GM18505 (cell line): Measurements from ENCODE around the gene ELF4.
"Not testable (repeated sequence)": the region's sequence is repeated elsewhere in the genome, so short reads cannot be mapped to it uniquely, and the experiment has no call there.

ENCODE experiments used
- ATAC-seq: cut with Tn5 transposase; IDR thresholded peaks from one replicate; pipeline ENCODE4 v1.9.1; 2021; ENCODE audit not compliant: unreplicated experiment
- POLR2A ChIP-seq: IDR thresholded peaks from 4 replicates; pipeline ENCODE4 v1.6.1; 2011; ENCODE audit warnings: borderline replicate concordance; ENCODE audit not compliant: insufficient read depth, insufficient read length; ENCODE audit errors: extremely low read depth

The ELF4 gene

DNA sequence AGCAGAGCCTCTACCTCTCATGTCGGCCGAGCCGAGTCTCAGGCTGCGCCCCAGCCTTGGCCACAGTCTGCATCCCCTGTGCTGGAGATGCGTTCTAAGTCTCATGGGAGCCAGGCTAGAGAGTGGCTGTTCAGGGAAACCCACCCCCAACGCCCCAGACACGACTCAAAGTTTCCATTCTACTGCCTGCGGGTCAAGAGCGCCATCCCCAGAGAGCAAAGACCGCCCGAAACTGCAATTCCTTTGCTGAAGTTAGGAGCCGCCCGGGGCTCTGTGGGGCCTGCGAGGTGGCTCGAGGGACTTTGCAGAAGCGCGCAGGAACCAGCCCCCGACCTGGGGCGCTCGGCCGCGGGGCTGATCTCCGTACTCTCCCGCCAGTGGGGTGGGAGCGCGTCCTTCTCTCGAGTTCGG is 10.0 kb upstream of the ELF4 start:
- peak; percentile 21 for ATAC-seq
- no peak for TF ChIP-seq POLR2A

DNA sequence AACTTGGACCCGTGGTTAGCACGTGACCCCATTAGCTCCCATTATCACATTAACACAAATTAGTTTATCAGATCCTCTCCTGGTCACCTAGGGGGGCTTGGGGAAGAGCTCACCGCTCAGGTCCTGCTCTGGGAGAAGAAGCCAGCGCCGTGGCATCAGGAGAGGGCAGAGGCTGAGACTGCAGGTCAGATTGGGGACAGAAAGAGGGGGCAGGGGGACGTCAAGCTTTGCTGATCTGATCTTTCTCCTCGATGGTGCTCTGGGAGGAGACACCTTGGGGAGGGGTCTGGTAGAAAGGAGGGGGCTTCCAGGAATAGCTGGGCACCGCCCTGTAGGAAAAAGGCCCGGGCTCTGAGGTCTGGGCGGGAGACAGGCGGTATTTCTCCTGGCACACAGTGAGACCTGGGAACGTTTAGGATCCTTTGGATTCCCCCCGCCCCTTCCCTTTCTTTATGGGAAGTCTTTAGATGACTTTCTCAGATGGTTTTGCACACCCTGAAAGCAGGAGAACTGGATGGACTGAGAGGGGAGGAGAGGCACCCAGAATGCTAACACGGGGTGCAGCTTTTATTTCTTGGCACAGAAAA is 9.1 kb upstream of the ELF4 start:
- ATAC-seq: no peak
- no peak for TF ChIP-seq POLR2A

DNA sequence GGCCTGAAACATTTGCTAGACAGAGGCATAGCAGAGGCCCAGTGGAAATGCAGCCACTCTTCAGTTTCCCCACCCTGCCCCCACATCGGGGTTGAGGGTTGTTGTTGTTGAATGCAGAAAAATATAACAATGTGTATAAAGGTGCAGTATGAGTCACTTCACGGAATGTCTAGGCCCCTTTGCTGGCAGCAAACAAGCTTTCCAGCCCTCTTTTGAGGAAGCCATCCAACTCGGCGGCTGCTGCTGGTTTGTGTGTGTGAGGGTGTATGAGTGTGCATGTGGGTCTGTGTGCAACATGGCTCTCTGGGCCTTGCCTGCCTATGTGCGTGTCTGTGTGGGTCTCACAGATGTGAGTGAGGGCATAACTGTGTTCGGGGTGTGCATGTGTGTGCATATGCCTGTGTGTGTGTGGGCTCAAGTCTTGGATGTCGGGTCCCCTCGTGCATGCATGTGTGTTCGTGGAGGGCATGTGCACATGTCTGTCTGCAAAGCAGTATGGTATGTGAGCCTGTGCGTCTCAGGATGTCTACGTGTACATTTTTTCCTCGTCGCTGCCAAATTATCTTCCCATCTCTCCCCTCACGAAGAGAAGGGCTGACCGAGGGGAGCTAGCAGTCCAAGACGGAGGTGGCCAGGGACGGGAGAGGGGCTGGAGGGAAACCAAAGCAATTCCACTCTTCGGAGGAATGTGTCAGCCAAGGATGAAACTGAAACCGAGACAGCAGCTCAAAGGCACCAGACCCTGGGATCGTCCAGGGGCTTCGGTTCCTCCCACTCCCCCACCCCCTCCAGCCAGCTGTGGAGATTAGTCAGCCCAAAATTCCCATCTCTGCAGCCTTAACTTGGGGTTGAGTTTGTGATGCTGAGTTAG is 8.4 kb upstream of the ELF4 start:
- ATAC-seq: no peak
- TF ChIP-seq POLR2A: no peak

DNA sequence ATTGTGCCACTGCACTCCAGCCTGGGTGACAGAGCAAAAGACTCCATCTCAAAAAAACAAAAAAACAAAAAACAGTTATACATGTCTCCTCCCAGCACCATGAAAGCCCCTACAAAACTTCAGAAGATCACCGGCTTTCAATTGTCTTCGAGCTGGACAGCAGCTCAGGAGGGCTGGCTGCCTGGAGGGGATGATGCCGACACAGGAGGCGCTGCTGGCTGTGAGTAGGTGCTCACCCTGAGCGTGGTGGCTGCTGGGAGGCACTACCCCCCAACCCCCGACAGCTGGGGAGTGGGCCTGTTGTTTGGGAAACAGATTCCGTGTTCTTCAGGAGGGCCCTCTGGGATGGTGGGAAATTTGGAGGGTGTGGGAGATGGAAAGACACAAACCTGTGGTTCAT is 6.9 kb upstream of the ELF4 start:
- no peak for TF ChIP-seq POLR2A
- ATAC-seq: no peak

DNA sequence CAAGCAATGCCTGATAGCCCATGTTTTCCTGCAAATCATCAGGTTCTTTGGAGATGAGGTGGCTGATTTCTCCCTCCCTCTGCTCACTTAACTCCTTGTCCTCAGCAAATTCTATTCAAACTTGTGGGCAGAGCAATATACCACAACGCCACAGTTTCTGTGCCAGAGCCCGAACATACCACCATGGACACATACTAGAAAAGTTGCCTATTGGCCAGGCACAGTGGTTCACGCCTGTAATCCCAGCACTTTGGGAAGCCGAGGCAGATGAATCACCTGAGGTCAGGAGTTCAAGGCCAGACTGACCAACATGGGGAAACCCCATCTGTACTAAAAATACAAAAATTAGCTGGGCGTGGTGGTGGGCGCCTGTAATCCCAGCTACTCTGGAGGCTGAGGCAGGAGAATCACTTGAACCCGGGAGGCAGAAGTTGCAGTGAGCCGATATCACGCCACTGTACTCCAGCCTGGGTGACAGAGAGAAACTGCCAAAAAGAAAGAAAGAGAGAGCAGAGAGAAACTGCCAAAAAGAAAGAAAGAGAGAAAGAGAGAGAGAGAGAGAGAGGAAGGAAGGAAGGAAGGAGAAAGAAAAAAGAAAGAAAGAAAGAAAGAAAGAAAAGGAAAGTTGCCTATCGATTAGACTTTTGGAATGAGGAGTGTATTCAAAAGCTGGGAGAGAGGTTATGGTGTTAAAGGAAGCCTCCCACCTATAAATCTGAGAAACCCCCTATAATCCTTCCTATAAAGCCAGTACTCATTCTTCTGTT is 5.0 kb upstream of the ELF4 start:
- not testable (repeated sequence) for ATAC-seq

DNA sequence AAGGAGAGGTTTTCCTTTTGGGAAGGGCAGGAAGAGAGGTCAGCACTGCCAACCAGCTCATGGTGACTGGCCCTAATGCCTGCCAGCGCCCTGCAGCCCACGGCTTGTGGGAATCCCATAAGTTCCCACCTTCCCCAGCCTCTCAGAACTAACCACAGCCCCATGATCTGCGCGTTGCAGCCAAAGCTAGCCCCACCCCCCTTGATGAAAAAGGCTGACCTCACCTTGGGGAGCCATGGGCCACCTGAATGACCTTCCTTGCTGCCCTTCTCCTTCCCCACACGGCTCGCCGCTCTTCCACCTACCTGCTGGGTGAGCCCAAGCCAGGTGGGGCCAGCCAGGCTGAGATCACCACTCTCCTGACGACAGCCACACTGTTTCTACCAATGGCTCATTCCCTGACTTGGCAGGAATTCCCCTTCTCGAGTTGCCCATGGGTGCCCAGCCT is 3.9 kb upstream of the ELF4 start:
- TF ChIP-seq POLR2A: no peak
- no peak for ATAC-seq

DNA sequence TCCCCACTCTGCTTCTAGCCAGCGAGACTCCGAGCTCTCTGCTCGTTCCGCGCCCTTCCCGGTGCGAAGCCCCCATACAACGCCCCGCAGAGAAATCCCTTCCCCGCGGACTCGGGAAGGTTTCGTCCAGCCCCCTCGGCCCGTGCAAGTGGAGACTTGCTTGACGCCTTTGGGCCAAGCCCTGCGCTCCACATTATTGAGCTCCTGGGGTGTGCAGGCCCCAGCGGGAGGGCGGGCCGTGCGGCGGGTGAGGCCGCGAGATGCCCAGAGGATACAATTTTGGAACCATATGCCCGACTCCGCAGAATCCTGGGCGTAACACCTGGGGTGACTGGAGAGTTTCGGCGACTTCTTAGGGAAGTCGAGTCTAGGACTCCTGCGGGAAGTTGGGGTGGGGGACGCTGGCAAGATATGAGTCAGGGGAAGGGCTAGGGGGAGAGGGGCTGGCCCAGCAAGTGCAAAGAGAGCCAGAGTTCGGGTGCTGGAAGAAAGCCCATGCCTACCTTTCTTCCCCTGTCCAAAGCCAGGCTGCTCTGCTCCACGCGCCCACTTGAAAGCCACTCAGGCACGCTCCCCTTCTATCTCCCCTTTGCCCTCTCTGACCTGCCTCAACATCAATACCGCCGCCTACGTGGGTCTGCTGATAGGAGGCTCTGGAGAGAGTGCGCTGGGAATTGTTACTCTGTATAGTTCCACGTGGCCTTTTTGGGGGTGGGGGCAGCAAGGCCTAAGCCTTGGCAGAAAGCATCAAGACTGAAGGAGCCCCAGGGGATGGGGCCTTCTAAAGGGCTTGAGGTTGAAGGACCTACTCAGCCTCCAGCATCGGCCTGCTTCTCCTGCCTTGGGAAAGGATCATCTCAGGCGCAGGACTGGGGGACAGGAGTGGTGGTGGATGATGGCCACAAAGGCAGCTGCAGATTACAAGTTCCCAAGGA is 1.2 kb upstream of the ELF4 start:
- no peak for TF ChIP-seq POLR2A
- ATAC-seq: peak; percentile 6

DNA sequence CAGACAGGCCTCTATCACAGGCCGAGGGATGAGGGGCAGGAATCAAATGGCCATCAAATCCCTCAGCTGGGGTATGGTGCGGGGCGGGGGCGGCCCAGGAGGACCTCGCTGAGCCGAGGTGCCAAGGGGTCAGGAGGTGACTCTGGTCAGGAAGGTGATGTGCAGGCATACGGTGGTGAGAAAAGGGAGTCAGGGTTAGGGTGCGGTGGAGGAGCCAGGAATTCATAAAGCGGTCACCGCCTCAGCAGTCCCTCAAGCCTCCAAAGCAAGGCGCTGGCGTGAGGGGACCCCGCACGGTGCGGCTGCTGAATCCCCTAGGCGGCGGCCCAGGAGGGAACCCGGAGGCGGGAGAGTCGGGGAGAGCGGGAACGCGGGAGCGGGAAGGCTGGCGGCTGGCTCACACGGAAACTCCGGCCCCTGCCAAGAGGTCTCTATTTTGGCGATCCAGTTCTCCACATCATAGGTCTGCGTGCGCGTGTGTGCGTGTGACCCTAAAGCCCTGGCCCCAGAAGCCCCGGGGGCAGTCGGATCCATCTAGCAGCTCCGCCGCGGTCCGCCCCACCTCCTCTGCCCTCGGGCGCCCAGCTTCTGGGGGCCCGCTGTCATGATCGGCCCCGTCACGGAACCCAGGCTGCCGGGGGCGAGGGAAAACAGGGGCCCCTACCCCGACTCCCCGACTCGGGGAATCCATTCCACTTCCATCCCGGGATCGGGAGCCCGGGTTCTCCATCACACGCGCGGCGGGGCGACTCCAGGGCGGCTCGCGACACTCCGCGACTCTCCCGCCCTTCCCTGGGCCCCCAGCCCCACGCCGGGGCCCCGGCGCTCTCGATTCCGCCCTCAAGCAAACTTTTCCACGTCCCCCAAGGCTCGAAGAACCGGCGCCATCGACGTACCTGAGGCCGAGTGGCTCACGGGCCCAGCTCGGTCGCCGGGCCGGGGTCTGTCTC is 593 bp downstream of the ELF4 start:
- TF ChIP-seq POLR2A: no peak
- peak; percentile 18 for ATAC-seq

DNA sequence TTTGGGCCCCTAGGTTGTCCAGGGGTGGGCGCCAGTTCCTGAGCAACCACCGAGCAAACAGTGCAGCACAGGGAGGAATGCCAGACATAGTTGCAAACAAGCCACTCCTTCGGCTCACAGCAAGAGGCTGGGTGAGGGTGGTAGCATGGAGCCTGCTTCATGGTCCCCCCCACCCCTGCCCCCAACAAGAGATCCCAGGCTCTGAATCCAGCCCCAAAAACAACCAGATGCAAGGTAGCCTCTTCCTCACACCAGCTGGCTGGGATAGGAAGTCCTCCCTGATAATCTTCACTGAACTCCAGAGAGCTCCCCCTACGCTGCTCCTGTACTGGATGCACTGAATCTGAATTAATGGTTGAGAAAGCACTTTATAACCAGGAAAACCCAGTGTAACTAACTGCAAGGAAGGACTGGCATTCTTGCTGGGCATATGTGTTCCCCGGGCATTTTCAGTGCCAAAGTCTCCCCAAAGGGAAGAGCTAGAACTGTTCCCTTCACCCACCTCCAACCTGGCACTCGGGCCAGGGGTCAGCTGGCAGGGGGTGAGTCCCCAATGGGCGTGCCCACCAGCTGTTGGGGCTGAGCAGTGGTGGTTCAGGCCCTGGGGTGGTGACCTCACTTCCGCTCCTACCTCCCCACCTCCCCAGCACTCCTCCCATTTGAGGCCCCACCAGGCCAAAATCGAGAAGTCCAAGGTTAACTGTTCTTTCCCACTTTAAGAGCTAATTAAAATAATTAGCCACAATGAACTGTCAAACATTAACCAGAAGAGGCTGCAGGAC is 1.5 kb downstream of the ELF4 start:
- TF ChIP-seq POLR2A: no peak
- ATAC-seq: peak; percentile 48

DNA sequence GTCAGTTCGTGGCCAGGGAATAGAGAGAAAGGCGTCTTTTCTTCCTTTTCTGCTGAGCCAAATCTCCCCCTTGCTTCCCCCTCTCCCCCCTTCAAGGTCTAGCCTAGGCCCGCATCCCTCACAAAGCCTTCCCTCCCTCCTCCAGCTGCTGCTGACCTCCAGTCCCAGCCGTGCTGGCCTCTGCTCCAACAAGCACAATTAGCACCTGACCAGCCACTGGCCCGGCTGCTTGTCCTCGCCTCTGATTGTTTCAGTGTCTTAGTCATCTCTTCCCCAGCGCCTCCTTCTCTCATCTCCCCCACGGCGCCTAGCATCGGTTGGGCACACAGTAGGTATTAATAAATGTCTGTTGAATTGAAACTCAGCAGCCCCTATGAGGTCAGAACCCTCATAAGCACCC is 4.2 kb downstream of the ELF4 start:
- no peak for TF ChIP-seq POLR2A
- no peak for ATAC-seq

DNA sequence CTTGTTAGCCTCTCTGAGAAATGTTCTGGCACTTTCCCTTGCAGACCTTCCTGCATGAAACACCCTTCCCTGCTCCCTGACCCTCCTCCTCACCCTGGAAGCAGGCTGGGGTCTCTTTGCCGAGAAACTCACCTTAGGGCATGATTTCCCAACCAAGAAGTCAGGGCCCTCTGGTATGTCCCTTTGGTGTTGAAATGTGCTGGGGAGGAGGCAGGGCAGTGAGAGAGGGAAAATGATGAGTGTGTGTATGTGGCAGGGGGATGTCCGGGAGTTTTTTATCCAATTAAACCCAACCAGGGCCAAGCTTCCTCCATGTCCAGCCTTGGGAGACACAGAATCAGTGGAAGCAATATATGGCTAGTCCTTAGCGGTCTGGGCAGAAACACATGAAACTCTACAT is 5.1 kb downstream of the ELF4 start:
- no peak for ATAC-seq

DNA sequence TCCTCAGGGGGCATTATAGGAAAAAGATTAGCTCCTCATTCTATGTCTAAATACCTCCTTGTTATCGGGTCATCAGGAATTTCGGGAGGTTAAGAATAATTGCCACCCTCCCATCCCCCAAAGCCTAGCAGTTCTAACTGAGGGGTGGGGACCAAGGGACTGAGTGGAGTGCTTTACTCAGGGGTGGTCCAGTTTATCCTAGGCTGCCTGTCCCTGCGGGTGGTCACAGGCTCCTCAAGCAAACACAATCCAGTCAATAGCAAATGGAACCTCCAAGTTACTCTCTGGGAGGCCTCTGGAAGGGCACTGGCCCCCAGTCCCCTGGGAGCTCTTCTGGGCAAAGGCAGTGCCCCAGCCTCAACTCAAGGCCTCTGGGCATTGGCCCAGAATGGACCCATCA is 6.7 kb downstream of the ELF4 start:
- no peak for ATAC-seq
- no peak for TF ChIP-seq POLR2A

More for the DNA sequence above, 5.1 kb downstream of the ELF4 start:
- TF ChIP-seq POLR2A: no peak

DNA sequence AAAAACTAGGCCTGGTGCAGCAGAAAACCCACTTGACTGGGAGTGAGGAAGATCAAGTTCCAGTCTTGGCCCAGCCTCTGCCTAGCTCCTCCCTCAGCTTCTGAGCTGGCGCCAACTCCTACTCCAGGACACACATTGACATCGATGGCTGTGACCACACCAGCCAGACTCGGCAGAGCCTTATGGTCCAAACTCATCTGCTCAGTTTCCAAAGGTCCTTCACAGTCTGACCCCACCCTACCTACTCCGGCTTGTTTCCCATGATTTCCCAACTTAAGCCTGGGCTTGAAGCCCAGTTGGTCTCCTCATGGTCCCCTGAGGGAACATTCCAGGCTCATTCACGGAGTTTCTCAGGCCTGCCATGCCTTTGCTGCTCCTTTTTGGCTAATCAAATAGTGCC is 10.1 kb downstream of the ELF4 start:
- ATAC-seq: no peak
- TF ChIP-seq POLR2A: no peak
